GM19455 (cell line): ENCODE measurements around the gene ADCY5.

Experiments used
- ATAC-seq: cut with Tn5 transposase; IDR thresholded peaks from one replicate; pipeline ENCODE4 v1.9.1; 2021; ENCODE audit not compliant: unreplicated experiment

Gene ADCY5

DNA sequence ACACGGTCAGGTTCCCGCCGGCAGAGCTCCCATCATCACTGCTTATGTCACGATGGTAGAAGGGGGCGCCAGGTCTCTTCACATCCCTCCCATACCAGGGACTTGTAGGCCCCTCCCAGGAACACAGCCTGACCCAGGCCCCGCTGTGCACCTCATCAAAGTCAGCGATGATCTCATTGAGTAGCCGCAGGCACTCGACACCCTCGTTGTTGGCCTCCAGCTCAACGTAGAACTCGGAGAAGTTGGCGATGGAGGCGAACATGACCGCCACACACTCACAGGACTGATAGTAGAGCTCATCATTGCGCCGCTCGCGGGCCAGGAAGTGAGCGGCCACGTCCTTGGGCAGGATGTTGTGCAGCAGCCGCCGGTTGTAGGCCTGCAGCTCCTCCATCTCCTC, 157.9 kb downstream of the ADCY5 start:
- no peak for ATAC-seq

DNA sequence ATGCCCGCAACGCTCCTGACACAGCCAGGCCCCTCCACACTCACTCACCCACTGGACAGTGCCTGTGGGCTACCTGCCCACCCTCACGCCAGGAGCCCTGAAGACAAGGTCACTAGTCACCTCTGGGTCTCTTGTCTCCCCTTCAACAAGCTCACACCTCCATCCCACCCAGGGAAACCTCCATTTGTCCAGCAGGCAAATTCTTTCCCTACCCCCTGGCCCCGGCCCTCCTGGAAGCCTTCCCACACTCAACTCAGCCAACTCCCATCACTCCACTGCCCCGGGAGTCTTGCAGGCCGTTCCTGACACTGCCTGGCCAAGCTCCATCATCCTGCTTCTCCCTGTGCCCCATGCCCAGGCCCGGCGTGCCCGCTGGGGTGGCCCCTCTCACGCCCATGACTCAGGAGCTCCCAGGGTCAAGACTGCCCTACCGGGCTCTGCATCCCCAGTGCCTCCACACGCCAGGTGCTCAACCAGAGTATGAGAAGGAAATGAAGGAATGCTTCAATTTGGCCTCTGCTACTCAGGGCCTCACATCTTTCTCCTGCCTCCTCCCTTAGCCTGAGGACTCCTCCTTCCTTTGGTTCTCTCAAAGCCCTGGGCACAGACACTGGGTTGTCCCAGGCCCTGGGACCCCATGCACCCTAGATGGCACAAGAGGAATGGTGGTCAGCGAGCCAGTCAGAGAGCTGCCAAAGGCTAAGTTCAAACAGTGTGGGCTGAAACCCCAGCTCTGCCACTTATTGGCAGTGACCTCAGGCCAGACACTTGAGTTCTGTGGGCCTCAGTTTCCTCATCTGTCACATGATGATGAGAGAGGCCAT, 158.6 kb downstream of the ADCY5 start:
- no peak for ATAC-seq

DNA sequence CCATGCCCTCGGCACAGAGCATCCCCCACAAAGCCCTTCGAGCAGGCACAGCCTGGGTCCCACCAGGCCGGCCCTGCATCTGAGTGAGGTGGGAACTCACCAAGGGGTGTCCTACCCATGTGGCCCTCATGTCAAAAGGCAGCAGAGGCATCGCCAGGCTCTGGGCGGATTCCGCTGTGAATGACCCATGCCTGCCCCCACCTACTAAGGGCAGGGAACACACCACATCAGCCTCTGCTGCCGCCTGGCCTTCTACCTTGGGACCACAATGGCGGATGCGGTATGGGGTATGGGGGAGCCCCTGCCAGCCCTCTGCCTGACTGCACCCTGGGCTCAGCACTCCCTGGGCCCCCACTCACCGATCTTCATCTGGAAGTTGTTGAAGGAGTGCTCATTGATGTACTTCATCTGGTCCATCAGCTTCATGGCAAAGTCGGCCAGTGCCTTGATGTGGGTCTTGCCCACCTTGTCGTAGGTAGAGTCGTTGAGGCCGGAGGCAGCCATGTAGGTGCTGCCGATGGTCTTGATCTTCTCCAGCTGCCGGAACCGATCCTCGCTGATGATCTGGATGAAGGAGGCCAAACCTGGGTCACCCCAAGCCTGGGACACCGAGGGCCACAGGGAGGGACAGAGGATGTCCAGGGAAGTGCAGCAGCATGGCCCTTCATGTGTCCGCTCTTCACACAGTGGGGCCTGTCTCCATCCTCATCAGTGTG, 159.3 kb downstream of the ADCY5 start:
- ATAC-seq, result no peak

DNA sequence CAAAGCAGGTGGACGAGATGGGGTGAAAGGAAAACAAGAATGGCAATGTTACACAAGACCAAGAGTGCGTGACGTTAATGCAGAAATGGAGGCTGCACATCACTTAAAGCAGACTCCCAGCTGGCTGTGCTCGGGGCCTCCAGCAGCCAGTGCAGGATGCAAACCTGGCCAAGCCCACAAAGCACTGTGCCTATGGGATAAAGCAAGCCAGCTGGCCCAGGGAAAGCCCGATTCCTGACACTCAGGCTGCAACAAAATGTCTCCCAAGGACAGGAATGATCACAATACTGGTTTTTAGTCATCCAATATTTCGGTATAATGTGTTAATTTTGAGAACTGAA, 161.0 kb downstream of the ADCY5 start:
- ATAC-seq, result no peak

DNA sequence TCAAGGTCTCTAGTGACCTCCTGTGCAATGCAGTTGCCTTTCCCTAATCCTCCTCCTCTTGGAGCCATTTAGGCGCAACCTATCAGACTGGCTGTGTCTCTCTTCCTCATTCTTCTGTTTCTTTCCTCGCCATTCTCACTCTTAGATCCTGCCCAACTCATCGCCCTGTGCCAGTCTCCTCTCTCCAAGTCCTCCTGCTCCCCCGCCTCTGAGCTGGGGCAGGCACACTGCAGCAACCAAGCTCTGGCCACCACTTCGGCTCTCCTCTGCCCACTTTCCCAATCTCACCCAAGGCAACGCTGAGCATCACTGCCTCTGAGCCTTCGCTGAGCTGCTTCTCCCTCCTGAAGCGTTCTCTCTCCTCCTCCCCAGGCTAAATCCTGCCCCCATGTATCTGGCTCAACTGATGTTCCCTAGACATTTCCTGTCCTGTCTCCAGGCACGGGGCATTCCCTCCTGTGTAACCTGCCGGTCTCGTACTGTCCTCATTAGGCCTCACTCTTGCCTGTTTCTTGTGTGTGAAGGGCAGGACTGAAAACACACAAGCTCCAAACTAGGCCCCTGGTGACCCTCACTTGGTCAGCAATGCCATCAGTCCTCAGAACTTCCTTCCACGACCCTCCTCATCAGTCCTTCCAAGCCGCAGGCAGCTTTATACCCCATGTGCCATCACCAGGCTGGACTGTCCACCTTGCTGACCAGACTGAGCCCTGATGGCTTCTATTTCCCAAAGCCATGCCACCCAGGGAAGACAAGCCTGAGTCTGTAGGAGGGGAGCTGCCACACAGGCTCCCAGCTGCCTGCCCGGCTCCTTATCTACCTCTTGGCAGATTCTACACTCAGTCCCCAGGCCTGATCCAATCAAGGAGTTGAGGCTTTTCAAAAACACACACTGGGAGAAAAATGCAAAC, 161.6 kb downstream of the ADCY5 start:
- ATAC-seq, result no peak

DNA sequence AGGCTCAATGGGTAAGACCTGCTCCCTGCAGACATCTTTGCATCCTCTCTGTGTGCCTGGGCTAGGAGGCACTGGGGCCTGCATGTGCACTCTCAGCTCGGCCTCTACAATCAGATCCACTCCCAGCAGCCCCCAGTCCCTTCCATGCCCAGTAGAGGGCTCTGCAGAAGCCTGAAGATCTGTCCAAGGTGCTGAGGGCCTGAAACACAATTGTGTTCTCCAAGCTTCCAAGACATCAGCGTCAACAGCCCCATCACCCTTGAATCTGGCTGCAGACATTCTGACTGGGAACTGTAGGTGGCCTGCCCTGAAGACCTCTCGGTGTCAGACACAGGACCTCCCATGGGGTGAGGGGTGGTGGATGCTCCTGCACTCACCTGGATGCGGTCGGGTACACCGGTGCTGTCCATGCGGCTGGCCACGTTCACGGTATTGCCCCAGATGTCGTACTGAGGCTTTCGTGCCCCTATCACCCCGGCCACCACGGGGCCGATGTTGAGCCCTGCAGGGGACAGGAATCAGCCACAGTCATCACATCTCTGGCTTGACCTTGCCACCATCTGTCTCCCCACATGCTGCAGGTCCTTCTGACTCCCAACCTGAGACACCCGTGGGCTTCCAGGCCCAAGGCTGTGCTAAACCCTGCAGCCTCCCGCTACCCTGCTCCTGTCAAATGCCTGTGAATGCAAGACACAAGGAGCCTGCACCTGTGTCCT, 162.4 kb downstream of the ADCY5 start:
- ATAC-seq, result no peak

DNA sequence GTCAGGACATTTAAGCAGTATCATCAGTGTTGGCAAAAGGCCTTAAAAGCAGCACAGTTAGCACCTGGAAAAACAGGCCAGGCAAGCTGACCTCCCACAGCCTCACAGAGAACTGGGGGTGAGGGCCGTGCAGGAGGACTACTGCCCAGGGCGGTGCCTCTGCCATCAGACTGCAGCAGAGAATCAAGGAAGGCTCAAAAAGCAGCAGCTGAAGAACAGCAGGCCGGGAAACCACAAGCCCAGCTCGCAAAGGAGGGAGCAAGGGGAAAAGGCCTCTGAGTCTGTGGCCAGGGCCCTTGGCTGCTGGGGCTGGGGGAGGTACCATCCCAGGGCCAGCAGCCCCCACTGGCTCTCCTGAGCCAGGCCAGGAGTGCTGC, 163.0 kb downstream of the ADCY5 start:
- no peak for ATAC-seq

DNA sequence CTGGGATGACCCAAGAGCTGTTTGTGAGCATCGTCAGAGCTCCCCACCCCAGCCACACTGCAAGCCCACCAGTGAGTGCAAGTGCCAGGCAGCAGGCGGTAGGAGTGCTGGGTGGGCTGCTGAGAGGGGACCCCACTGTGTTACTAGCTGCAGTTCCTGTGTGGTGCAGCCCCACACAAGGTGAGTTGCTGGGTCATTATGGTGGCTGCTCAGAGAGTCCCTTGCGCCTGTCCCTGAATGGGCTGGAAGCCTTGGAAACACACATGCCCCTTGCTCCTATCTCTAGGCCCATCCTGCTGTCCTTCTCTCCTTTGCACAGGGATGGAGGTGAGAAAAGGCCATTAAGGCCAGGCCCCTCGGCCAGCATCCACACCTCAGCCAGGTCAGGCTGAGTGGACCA, 163.4 kb downstream of the ADCY5 start:
- ATAC-seq, result no peak

DNA sequence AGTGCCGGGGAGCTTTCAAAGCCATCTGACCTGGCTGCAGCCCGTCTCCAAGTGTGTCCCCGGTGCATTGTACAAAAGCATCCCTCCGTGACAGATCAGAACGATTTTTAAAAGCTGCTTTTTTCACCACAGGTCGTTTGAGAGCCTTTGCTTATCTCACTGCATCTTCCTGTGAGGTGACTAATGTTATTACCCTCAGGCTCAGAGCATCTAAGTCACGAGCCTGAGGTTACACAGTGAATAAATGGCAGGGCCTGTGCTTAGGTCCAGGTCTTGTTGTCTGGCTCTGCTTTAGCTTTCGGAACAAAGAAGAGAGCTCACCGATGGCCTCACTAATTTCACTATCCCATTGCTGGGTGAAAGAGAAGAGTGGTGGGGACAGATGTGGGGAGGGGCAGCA, 163.8 kb downstream of the ADCY5 start:
- ATAC-seq, result no peak

DNA sequence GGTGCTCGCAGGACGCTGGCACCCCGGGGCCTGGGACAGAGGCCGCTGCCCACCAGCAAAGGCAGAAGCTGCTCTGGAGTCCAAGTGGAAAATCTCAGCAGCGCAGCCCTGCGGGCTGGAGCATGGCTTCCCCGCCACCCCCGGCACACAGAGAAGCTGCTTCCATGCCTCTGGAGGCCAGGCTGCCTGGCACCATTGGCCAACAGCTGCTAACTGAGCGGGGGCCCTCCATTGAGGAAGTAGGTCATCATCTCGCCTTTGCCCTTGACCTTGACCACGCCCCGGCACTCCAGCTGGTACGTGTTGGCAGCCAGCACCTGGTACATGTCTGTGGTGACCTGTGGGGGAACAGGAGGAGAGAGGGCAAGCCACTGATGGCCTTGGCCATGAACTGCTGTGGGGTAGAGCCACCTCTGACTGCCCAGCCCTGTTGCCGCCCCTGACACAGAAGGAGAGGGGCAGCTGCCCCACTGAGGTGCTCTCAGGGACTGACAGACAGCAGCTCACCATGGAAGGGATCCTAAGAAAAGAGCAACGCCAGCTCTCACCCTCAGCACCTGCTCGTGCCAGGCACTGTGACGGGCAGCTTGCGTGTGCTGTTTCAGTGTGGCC, 164.4 kb downstream of the ADCY5 start:
- no peak for ATAC-seq

DNA sequence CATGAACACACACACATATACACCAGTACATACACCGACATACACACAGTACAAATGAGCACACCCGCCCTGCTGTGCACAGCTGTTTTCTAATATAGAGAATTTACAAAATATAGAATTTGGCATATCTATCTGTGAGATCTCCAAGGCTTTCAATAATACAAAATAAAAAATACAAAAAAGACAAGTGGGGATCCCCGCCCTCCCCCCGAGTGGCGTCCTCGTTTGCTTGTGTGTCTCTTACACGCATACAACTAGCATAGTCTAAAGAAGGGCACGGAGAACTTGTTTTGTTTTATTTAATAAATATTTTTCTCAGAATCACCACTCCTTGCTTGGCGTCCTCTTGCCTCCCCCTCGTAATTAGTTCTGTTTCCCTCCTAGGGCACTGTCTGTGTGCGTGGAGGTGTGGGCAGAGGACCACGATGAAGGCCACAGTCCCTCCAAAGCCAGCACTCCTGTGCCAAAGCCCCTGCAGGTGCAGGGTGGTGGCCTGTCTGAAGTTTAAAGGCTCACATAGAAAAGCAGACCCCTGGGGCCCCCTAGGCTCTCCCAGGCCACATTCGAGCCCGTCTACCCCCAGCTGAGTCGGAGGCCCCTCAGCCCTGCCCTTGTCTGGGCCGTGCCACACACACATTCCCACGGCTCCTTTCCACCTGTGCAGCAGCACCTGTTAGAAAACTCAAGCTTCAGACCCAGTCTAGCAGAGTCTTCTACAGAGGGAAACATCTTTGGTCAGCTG, 165.1 kb downstream of the ADCY5 start:
- no peak for ATAC-seq

DNA sequence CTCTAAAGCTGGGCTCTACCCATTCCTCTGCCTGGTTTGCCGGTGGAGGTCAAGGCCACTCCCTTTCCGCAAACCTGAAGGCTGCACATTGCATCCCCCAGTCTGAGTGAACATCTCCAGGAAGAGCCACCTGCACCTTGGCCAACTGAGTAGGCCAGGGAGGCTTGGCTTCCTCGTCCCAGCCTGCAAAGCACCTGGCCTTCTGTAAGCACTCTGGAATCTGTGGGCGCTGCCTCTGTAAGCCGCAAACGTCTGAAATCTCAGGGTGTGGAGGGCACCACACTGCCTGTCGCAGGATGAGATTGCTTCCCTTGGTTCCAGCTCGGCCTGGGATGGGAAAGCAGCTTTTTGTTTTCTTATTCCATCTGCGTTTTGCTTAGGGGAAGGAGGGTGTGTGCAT, 165.8 kb downstream of the ADCY5 start:
- no peak for ATAC-seq

DNA sequence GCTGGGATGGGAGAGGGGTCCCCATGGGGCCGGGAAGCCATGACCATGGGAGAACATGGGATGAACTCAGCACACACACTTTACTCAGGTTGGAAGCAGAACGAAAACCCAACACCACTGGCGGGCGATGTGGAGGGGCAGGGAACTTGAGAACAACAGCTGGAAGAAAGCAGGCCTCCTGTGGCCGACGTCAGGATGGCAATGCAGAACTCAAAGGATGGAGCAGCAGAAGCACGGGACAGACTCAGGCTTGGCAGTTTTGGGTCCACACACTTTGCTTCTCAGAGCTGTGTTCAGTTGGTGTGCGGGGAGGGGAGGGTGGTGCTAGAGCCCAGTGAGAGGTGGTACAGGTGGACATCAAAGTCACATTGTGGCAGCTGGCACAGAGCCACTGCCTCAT, 166.4 kb downstream of the ADCY5 start:
- ATAC-seq, result no peak

DNA sequence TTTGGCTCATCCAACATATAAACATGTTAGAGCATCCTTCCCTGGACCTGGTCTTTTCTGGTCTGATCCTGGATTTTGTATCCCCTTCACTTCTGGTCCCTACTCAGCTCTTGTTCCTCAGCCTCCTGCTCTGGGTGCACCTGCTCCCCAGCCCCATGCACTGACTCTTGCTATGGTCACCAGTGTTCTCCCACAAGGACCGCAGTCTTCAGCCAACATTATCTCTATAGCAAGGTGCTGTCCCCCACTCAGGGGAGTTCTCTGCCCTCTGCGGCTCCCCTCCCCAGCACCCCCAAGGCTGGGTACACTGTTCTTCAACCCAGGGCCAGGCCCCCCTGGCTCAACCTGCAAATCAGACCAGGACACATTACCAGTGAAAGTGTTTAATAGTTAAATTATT, 167.0 kb downstream of the ADCY5 start:
- ATAC-seq, result no peak

DNA sequence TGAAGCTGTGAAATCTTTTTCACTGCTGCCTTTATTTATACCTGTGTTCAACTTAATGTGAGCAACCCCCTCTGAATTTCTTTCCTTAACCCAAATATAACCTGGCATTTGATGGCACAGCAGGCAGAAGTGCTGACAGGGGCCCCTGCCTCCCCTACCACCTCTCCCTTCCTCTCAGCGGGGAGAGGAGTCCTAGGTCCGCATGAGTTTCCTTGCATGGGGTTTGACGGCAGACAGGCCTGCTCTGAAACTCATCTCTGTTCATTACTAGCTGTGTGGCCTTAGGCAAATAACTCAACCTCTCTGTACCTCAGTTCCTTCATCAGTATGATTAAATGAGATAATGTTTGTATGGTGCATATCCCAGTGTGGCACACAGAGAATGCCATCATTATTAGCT, 167.5 kb downstream of the ADCY5 start:
- ATAC-seq, result no peak

DNA sequence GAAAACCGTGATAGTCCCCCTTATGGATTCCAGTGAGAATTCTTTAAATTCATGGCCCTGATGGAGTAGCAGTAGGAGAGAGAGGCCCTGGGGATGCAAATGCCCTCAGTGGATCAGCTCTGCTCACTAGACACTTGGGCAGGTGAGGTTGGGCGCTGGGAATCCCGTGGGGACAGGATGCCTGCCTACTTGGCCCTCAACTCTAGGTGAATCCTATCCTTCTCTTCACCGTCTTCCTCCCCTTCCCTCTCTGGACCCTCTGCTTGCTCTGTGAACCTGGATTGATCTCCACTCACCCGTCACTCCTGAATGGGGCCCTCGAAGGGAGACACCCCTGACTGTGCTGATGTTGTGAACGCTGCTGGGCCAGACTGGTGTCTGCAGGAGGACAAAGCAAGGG, 169.8 kb downstream of the ADCY5 start:
- ATAC-seq, result no peak

DNA sequence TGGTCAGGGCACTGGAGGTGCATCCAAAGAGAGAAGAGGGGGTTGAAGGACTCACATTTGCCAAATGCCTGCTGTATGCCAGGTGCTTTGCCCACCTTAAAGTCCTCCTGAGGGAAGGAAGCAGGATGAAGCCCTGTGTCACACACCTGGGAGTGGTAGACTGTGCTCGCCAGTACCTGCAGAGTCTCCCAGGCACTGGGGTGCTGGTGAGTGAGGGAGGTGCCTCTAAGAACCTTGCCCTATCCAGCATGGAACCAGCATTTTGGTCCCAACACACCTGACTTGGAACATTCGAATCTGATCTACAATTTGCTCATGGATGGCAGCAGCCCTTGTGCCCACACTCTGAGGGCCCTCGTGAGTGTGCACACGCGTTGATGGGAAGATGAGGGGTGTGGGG, 170.4 kb downstream of the ADCY5 start:
- ATAC-seq, result no peak

DNA sequence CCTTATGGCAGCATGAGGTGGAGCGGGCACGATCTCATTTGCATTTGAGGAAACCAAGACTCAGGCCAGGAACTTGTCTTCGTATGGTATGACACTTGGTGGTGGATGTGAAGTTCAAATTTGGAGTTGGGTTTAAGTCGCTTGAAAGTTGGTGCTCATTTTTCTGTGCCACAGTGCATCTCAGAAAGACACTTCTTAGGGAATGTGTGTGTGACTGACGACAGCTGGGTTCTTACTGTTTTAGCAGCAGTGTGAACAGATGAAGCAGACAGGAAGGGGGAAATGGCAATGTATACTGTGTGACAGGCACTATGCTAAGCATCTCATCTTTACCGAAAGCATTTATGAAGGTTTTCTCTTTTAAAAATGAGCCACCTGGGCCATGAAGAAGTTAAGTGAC, 171.8 kb downstream of the ADCY5 start:
- ATAC-seq, result no peak

DNA sequence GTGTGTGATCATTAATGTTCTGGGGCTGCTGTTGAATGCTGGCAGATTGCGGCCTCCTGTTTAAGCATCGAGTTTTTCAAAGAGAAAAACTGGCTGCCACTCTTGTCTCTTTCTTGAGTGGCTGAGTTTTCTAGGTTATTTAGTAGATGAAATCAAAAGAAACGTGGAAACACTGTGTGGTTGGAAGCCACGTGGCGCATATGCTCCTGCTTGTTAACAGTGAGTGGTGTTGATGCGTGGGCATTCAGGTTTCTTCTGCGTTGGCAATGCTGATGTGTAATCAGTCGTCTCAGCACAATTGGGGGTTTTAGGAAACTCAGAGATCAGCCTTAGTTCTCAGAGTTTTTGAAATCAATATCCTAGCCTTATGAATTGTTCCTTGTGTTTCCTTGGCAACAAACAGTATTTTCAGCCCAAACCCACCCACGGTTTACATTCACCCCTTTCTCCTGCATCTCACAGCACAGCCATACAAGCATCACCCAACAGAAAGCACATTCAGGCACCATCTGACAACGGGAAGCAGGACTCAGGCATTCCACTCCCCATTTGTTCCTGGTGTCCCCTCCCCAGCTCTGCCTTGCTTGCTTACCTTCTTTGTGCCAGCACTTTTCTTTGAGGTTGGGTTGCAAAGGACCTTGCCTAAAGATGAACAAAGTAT, 172.4 kb downstream of the ADCY5 start:
- ATAC-seq, result no peak

DNA sequence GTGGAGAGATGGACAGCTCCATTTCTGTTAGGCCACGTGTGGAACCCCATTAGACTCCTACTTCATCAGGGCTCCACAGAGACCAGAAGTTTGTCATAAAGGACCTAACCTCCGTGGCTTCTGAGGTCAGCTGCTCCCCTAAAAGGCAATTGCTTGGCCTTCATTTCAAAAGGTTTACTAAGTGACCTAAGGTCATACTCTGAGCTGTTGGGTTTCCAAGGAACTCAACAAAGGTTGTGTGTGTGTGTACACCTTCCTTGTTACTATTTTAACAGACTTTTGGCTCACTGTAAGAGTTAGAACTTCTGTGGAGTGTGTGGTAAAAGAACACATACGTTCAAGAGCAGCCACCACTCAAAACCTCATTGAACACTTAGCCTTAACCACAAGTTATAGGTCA, 173.2 kb downstream of the ADCY5 start:
- no peak for ATAC-seq
